Measurements from ENCODE around the gene FUT1. TPM values are rescaled to one million over a fixed set of nuclear protein-coding genes. Genes with fewer than 3 reads are reported as not detected.

Gene FUT1
- total and polyA plus RNA-seq, 10 of the 15 experiments (the other 5 are each of a cell fraction or from before 2014, with no cell fraction given), result 0.01 TPM; not detected in 9

DNA sequence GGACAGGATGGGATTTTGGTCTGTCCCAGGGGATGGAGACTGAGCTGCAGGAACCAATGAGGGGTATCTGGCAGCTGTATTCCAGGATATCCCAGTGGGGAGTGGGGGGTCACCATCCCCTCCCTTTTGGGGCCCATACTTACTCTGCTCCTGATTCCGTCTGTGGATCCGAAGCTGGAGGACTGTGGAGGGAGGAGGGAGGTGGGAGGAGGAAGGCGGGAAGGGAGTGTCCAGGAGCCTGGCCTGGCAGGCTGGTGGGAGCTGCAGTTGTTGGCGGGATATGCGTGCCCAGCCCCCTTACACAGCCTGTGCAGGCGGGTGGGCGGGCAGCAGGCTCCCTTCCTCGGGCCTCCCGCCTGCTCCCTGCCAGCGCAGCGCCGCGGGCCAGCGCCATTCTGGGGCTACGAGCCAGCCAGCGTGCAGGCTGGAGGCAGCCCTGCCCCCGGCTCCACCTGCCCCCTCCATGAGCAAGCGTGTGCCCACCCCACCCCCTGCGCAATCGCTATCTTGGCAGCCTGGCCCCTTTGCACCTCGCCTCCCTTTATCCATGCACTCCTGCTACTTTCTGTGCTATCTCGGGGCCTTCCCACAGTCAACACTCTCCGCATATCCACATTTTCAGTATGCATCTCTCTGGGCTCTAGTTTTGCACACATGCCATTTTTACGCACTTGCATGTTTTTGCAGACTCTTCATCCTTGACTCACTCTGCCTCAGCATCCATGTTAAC, 35.7 kb downstream of the FUT1 start:
- Histone ChIP-seq H3K4me2 (ENCODE audit: control insufficient read depth, insufficient read depth) (no peak overlapping the region), H3K9ac (ENCODE audit: control insufficient read depth, insufficient read depth, low read length) (no peak overlapping the region)
- no TSS peak for BruUV-seq (replicated peaks)

More for the DNA sequence above, 35.7 kb downstream of the FUT1 start:
- ChIA-PET CTCF (interaction anchor here (1.8 kb wide), 1 partner anchor 41 kb away, joined by 6 read pairs; no protein-coding TSS in a partner anchor), POLR2A (interaction anchor here (0.5 to 0.6 kb wide), 2 partner anchors 84 to 292 kb away, joined by 3 to 5 read pairs; no protein-coding TSS in a partner anchor), SMC1A (ENCODE audit: uncharacterized antibody, unreplicated experiment) (no interaction called here), RAD21 (ENCODE audit: unreplicated experiment) (interaction anchor here (0.7 kb wide), 1 partner anchor 17 kb away, joined by 4 read pairs; no protein-coding TSS in a partner anchor)
- Histone ChIP-seq H3K27ac (ENCODE audit: control insufficient read depth, insufficient read depth) (no peak overlapping the region), H3K36me3 (ENCODE audit: control insufficient read depth in 2 of 2, insufficient read depth in 2 of 2, low read length in 1 of 2) (no peaks in the 10 kb centered on the region), H4K20me1 (ENCODE audit: control insufficient read depth, insufficient read depth) (no peaks in the 10 kb centered on the region), H3K79me2 (ENCODE audit: control insufficient read depth, insufficient read depth, low read length) (no peaks in the 10 kb centered on the region), H3K27me3 (replicated peaks in 1 of 2; ENCODE audit: control insufficient read depth in 2 of 2, insufficient read depth in 2 of 2, low read length in 1 of 2) (no peaks in the 10 kb centered on the region), H3K9me3 (replicated peaks; ENCODE audit: control insufficient read depth, insufficient read depth, low read length) (no peaks in the 10 kb centered on the region), H3K4me1 (ENCODE audit: control insufficient read depth, insufficient read depth, low read length) (peaks cover 20% of the 10 kb centered on the region), H2AFZ (ENCODE audit: control insufficient read depth, low read depth, low read length) (no peak overlapping the region), H3K4me3 (no peak overlapping the region)
- intact Hi-C loops (cut with micrococcal nuclease; ENCODE audit: unreplicated experiment) (no loop called here), in situ Hi-C loops (cut with MboI) (no loop called here)
- DNase-seq (ENCODE audit: low read depth, low spot score) (no peak), ATAC-seq (no peak), FAIRE-seq (no peak)
- TF ChIP-seq ZBED1 (IDR thresholded peaks at IDR 0.05; ENCODE audit: borderline replicate concordance), result no peak
- no peak for TF ChIP-seq BMI1 (IDR thresholded peaks at IDR 0.05; ENCODE audit: borderline replicate concordance)
- no peak for TF ChIP-seq SUPT20H (IDR thresholded peaks at IDR 0.05; ENCODE audit: borderline replicate concordance, control insufficient read depth, low read depth, low read length)
- no peak for TF ChIP-seq USF2 (IDR thresholded peaks at IDR 0.05; ENCODE audit: borderline replicate concordance, low read depth, low read length)
- no peak for TF ChIP-seq GATAD2B (conservative IDR thresholded peaks at IDR 0.05; ENCODE audit: low read depth)
- TF ChIP-seq CBX3 (IDR thresholded peaks at IDR 0.05; ENCODE audit: borderline replicate concordance, low read depth), result no peak
- TF ChIP-seq TCF12 (IDR thresholded peaks at IDR 0.05; ENCODE audit: low read depth, low read length), result no peak
- TF ChIP-seq KDM1A (IDR thresholded peaks at IDR 0.05; ENCODE audit: borderline replicate concordance), result no peak
- TF ChIP-seq, protein P1, sequence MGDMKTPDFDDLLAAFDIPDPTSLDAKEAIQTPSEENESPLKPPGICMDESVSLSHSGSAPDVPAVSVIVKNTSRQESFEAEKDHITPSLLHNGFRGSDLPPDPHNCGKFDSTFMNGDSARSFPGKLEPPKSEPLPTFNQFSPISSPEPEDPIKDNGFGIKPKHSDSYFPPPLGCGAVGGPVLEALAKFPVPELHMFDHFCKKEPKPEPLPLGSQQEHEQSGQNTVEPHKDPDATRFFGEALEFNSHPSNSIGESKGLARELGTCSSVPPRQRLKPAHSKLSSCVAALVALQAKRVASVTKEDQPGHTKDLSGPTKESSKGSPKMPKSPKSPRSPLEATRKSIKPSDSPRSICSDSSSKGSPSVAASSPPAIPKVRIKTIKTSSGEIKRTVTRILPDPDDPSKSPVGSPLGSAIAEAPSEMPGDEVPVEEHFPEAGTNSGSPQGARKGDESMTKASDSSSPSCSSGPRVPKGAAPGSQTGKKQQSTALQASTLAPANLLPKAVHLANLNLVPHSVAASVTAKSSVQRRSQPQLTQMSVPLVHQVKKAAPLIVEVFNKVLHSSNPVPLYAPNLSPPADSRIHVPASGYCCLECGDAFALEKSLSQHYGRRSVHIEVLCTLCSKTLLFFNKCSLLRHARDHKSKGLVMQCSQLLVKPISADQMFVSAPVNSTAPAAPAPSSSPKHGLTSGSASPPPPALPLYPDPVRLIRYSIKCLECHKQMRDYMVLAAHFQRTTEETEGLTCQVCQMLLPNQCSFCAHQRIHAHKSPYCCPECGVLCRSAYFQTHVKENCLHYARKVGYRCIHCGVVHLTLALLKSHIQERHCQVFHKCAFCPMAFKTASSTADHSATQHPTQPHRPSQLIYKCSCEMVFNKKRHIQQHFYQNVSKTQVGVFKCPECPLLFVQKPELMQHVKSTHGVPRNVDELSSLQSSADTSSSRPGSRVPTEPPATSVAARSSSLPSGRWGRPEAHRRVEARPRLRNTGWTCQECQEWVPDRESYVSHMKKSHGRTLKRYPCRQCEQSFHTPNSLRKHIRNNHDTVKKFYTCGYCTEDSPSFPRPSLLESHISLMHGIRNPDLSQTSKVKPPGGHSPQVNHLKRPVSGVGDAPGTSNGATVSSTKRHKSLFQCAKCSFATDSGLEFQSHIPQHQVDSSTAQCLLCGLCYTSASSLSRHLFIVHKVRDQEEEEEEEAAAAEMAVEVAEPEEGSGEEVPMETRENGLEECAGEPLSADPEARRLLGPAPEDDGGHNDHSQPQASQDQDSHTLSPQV (IDR thresholded peaks at IDR 0.05), result no peak
- no peak for TF ChIP-seq SRF (IDR thresholded peaks at IDR 0.05; ENCODE audit: low read depth in 2 of 2, low read length in 2 of 2)
- no peak for TF ChIP-seq IRF4 (IDR thresholded peaks at IDR 0.05; ENCODE audit: low read depth, low read length)
- TF ChIP-seq PBX3 (IDR thresholded peaks at IDR 0.05; ENCODE audit: insufficient replicate concordance, low read depth, low read length), result no peak
- no peak for TF ChIP-seq PML (IDR thresholded peaks at IDR 0.05; ENCODE audit: low read length)
- no peak for TF ChIP-seq ESRRA (IDR thresholded peaks at IDR 0.05; ENCODE audit: low read length)
- 53% methylated on average over 18 of the region's 24 CpGs for WGBS (ENCODE audit: insufficient coverage, insufficient replicate concordance, low lambda C conversion rate, missing lambda C conversion rate)

All from GM12878 (cell line).